ENCODE data around the gene SGTA. TPM values are rescaled to one million over a fixed set of nuclear protein-coding genes. Genes with fewer than 3 reads are reported as not detected.

Gene SGTA
- total and polyA plus RNA-seq, 2 of the 13 experiments (the other 11 are each of a cell fraction or from before 2014, with no cell fraction given), result 43.9 to 47.4 TPM

- no peak for TF ChIP-seq ZHX1 (CRISPR knock-in tag; IDR thresholded peaks at IDR 0.05; ENCODE audit: low read depth)
- TF ChIP-seq MEIS1 (CRISPR knock-in tag; IDR thresholded peaks at IDR 0.05; ENCODE audit: borderline replicate concordance), result no peak
- no peak for TF ChIP-seq CAMTA2 (CRISPR knock-in tag; IDR thresholded peaks at IDR 0.05; ENCODE audit: borderline replicate concordance)
- TF ChIP-seq KDM5B (CRISPR knock-in tag; IDR thresholded peaks at IDR 0.05; ENCODE audit: borderline replicate concordance), result no peak
Measured at GRCh38 chr19:2735374-2735773, 47.7 kb downstream of the SGTA start (continued).

- H3K4me2 ChIP-seq (ENCODE audit: low read depth, low read length), result no peak overlapping the region
Measured at GRCh38 chr19:2734589-2735288, 48.3 kb downstream of the SGTA start.

More at GRCh38 chr19:2734589-2735288, 48.3 kb downstream of the SGTA start:
- DNase-seq (ENCODE audit: low spot score) (no peak), FAIRE-seq (no peak), ATAC-seq (no peak)
- 93% methylated on average over 22 of the region's 26 CpGs for WGBS (ENCODE audit: low lambda C conversion rate)
- no TSS peak for BruUV-seq (replicated peaks)
- no peak overlapping the region for H3K4me3 ChIP-seq (replicated peaks in 1 of 3; ENCODE audit: insufficient read depth in 1 of 3, low read depth in 2 of 3, low read length in 3 of 3)
- H4K20me1 ChIP-seq (ENCODE audit: insufficient read depth, low read length), result no peaks in the 10 kb centered on the region
- peaks cover 5 to 30% of the 10 kb centered on the region in 2 experiments; a peak in 3 of 5 replicates for H3K36me3 ChIP-seq (replicated peaks in 1 of 2; ENCODE audit: control insufficient read depth in 1 of 2, insufficient read depth in 2 of 2, low read length in 2 of 2)
- intact Hi-C loops (cut with micrococcal nuclease; ENCODE audit: unreplicated experiment) (no loop called here), in situ Hi-C loops (cut with HindIII; ENCODE audit: extremely low pct_ligation_motif_present, low pct_unique_long_range_greater_than_20kb) (no loop called here)
- TF ChIP-seq ZNF782 (CRISPR knock-in tag; IDR thresholded peaks at IDR 0.05; ENCODE audit: borderline replicate concordance) (no peak), USF2 (IDR thresholded peaks at IDR 0.05; ENCODE audit: low read depth, low read length) (no peak), USF2 (CRISPR knock-in tag; IDR thresholded peaks at IDR 0.05; ENCODE audit: borderline replicate concordance) (no peak)
- H3K4me1 ChIP-seq (ENCODE audit: insufficient read depth, low read length), result no peaks in the 10 kb centered on the region; the same call in 1 of the 2 replicates
- H3K9me3 ChIP-seq (ENCODE audit: low read length), result no peaks in the 10 kb centered on the region
- H3K27me3 ChIP-seq (ENCODE audit: control insufficient read depth in 1 of 2, insufficient read depth in 2 of 2, low read length in 2 of 2), result no peaks in the 10 kb centered on the region; a peak in 1 of 5 replicates
- H2AFZ ChIP-seq (ENCODE audit: low read length), result no peak overlapping the region
- H3K9ac ChIP-seq (ENCODE audit: insufficient read depth, low read depth, low read length), result no peak overlapping the region
- peaks cover 4% of the 10 kb centered on the region for H3K79me2 ChIP-seq (ENCODE audit: insufficient read depth, low read length)
- ChIA-PET POLR2A (no interaction called here), CTCF (ENCODE audit: low intra/inter-chr PET ratio, low total read pairs) (no interaction called here)
- H3K27ac ChIP-seq (ENCODE audit: extremely low read length, insufficient read depth, low read length), result no peak overlapping the region

All from HepG2 (cell line).